Right hindlimb (tissue), 1 donor: ENCODE measurements around the gene ATP8B3.

ENCODE experiments used
- DNase-seq: peaks from one replicate; pipeline ENCODE4 v3.0.0-alpha.2; 2018

The ATP8B3 gene

DNA sequence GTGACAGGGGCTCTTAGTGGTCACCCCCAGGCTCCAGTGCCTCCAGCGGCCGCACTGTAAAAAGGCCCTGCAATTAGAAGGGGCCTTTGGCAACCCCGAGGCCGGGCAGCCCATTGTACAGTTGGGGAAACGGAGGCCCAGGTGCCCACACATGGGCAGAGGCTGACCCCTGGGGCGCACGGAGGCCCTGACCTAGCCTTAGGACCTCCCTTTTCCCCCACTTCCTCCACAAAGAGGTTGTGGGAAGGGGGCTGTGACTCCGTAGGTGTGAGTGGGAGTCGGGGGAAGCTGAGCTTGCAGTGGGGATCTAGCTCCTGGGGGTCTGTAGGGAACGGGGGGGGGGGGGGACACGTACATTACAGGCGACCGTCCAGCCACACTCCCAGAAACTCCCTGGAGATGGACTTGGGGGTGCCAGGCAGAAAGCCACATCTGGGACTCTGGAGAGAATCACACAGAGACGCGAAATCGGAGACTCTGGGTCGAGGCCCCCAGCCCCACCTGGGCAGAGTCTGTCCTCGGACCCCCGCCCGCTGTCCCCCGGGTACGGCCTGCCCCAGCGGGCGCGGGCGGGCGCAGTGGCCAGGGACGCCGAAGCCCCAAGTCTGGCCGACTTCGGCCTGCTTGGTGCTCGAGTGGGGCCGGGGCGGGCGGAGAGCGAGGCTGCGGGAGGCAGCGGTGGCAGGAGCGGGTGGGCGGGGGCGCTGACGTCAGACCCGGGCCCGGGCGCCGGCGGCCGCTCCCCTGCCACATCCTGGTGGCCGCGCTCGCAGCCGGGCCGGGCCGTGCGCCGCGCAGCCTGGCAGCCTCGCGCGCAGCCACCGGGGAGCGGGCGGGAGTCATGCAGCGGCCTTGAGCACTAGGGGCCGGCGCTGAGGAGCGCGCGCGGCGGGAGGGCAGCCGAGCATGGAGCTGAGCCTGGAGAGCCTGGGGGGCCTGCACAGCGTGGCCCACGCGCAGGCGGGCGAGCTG, 59.0 kb downstream of the ATP8B3 start, which contains the start of gene ONECUT3:
Gene ONECUT3, plus strand, starts transcription at position 750 of the 972 bp plus-strand sequence. Its CDS starts 157 bp downstream, at position 907.
- DNase-seq, result no peak

GRCh38 chr19:1752009-1752756, 59.9 kb downstream of the ATP8B3 start:
- DNase-seq, result no peak

GRCh38 chr19:1751367-1752008, 60.6 kb downstream of the ATP8B3 start:
- DNase-seq, result no peak

DNA sequence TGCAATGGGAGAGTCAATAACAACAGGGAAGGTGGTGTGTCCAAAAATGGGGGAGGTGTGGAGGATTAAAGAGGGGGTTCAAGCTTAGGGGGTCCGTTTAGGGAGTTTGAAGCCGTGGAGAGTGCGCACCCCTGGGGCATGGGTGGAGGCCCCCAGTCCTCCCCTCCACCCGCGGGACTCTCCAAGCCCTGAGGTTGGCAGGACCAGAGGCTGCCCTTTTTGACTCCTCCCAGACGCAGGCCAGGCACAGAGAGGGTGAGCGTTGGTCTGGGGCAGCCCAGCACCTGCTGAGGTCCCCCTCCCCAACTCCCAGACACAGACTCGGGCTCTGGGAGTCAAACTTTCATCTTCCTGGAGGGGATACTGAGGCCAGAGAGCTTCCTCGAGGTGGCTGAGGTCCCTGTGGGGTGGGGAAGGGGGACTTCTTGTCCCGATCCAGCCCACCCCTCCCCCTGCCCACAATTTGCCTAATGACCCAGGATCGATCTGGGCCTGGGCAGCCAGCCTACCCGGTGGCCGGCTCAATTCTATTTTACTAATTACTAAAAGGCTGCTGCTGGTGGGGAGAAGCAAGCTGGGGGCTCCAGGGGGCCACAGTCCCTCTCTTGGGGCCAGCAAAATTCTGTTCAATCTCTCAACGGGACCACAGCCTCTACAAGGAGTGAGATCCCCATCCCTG, 61.6 kb downstream of the ATP8B3 start:
- no peak for DNase-seq

- DNase-seq, result no peak
Observed at GRCh38 chr19:1749373-1750342, 62.4 kb downstream of the ATP8B3 start.

GRCh38 chr19:1748873-1749341, 63.2 kb downstream of the ATP8B3 start:
- no peak for DNase-seq

GRCh38 chr19:1748115-1748872, 63.8 kb downstream of the ATP8B3 start:
- no peak for DNase-seq

GRCh38 chr19:1747285-1748114, 64.6 kb downstream of the ATP8B3 start:
- no peak for DNase-seq

GRCh38 chr19:1746401-1747284, 65.4 kb downstream of the ATP8B3 start:
- DNase-seq, result no peak

GRCh38 chr19:1745589-1746031, 66.5 kb downstream of the ATP8B3 start:
- DNase-seq, result no peak

GRCh38 chr19:1744822-1745563, 67.1 kb downstream of the ATP8B3 start:
- DNase-seq, result no peak

GRCh38 chr19:1744133-1744665, 67.9 kb downstream of the ATP8B3 start:
- DNase-seq, result no peak

DNA sequence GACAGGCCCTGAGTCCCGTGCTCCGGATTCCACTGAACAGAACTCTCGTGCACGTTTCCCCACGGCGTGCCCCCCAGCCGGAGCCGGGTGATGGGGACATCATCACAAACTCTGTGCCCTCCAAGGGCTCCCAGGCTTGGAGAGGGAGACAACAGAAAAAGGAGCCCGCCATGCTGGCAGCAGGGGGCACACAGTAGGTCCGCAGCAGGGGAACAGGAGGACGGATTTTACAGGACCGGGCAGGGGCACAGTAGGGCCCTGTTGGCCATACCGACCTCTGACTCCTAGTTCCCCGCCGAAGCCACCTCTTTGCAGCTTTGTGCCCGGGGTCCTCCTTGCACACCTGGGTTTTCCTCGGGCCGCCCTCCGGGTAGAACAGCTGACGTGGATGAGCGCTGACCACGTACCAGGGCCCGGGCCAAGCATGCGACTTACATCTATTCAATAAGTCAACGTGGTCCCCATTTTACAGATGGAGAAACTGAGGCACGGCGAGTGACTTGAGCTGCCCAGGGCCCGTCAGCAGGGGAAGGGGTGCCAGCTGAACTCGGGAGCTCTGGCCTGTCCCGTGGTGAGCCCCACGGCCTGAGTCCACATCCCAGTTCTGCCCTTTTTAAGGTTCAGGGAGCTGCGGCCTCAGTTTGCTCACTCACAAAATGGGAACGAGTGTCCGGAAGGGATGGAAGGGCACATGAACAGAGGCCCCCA, 68.9 kb downstream of the ATP8B3 start:
- no peak for DNase-seq

DNA sequence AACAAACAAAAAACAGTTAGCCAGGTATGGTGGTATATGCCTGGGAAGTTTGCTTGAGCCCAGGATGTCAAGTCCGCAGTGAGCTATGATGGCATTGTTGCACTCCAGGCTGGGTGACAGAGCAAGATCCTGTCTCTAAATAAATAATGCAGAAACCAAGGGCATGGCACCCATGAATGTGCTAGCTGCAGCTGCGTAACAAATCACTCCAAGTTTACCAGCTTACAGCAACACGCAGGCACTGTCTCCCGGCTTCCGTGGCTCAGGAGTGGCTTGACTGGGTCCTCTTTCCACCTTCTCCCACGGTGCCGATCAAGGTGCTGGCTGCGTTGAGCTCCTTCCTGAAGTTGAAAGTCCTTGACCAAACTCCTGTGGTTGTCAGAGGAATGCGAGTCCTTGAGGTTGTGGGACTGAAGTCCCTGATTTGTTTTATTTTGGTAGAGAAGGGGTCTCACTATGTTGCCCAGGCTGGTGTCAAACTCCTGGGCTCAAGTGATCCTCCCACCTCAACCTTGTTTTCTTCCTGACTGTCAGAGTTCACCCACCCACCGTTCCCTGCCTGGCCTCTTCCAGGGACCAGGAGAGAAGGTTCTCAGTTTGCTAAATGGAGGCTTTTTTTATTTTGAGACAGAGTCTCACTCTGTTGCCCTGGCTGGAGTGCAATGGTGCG, 72.0 kb downstream of the ATP8B3 start:
- DNase-seq, result no peak

DNA sequence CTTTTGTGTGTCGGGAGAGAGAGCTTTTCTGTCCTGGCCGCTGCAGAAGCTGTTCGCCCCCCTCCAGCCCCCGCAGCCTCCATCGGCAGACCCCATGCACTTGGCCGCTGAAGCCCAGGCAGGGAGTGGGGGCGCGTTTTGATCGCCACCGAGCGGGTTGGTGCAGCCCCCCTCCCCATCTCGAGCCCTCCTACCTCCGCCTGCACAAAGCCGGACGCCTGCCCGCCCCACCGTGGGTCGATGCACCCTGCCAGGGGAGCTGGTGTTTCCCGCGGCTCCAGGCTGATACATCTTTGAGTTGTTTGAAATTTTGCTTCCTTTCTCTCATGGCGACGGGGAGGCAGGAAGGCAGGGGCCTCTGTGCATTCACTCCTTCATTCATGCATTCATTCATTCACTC, 75.1 kb downstream of the ATP8B3 start:
- DNase-seq, result no peak

GRCh38 chr19:1736280-1736679, 75.8 kb downstream of the ATP8B3 start:
- DNase-seq, result no peak
